BE2C (cell line): Measurements from ENCODE around the gene PGPEP1.

Experiments used
- DNase-seq: peaks from one replicate; pipeline ENCODE4 v3.0.0-alpha.2; 2020
- H3K27me3 ChIP-seq: fragments of 250-450 bp; sonication (Bioruptor Pico); 2 replicates; pipeline ENCODE4 v1.5.1; 2020; ENCODE audit warnings: mild to moderate bottlenecking
- H3K36me3 ChIP-seq: fragments of 250-450 bp; sonication (Bioruptor Pico); 2 replicates; pipeline ENCODE4 v1.5.1; 2020; ENCODE audit warnings: mild to moderate bottlenecking
- H3K4me1 ChIP-seq: fragments of 250-450 bp; sonication (Bioruptor Pico); 2 replicates; pipeline ENCODE4 v1.5.1; 2020
- H3K4me3 ChIP-seq: 2 replicates; pipeline ENCODE4 v1.5.1; 2011; ENCODE audit warnings: low read depth, low read length
- H3K9me3 ChIP-seq: fragments of 250-450 bp; sonication (Bioruptor Pico); 2 replicates; pipeline ENCODE4 v1.5.1; 2020
- CTCF ChIP-seq: IDR thresholded peaks from 2 replicates; pipeline ENCODE4 v1.5.1; 2012; ENCODE audit warnings: mild to moderate bottlenecking, low read depth, low read length

The PGPEP1 gene

GRCh38 chr19:18368504-18369222, 28.3 kb downstream of the PGPEP1 start:
- peaks cover 13% of the 10 kb centered on the region for H3K4me1 ChIP-seq
- DNase-seq, result no peak
- no peaks in the 10 kb centered on the region for H3K9me3 ChIP-seq
- no peak overlapping the region for H3K4me3 ChIP-seq
- no peaks in the 10 kb centered on the region for H3K36me3 ChIP-seq
- H3K27me3 ChIP-seq, result no peaks in the 10 kb centered on the region
- no peak for TF ChIP-seq CTCF

- no peak for DNase-seq
- TF ChIP-seq CTCF, result no peak
- Histone ChIP-seq H3K27me3 (no peaks in the 10 kb centered on the region), H3K36me3 (no peaks in the 10 kb centered on the region), H3K4me3 (no peak overlapping the region), H3K4me1 (peaks cover 9% of the 10 kb centered on the region), H3K9me3 (no peaks in the 10 kb centered on the region)
Observed at GRCh38 chr19:18373407-18373891, 33.1 kb downstream of the PGPEP1 start.

GRCh38 chr19:18373892-18374629, 33.7 kb downstream of the PGPEP1 start:
- peaks cover 9% of the 10 kb centered on the region for H3K4me1 ChIP-seq
- H3K27me3 ChIP-seq, result no peaks in the 10 kb centered on the region
- H3K36me3 ChIP-seq, result no peaks in the 10 kb centered on the region
- no peaks in the 10 kb centered on the region for H3K9me3 ChIP-seq
- H3K4me3 ChIP-seq, result no peak overlapping the region
- DNase-seq, result peak; percentile 67
- no peak for TF ChIP-seq CTCF

- no peaks in the 10 kb centered on the region for H3K27me3 ChIP-seq
- DNase-seq, result no peak
- H3K36me3 ChIP-seq, result no peaks in the 10 kb centered on the region
- H3K4me1 ChIP-seq, result peaks cover 9% of the 10 kb centered on the region
- no peak for TF ChIP-seq CTCF
- H3K4me3 ChIP-seq, result no peak overlapping the region
- H3K9me3 ChIP-seq, result no peaks in the 10 kb centered on the region
Observed at GRCh38 chr19:18377026-18377425, 36.6 kb downstream of the PGPEP1 start.

- Histone ChIP-seq H3K27me3 (no peaks in the 10 kb centered on the region), H3K9me3 (no peaks in the 10 kb centered on the region), H3K4me1 (no peaks in the 10 kb centered on the region; the same call in 1 of the 2 replicates), H3K4me3 (no peak overlapping the region), H3K36me3 (no peaks in the 10 kb centered on the region)
- TF ChIP-seq CTCF, result no peak
- no peak for DNase-seq
Observed at GRCh38 chr19:18379803-18380747, 39.7 kb downstream of the PGPEP1 start.
